HEK293 (cell line): Measurements from ENCODE around the gene NMT2.
A peak's percentile ranks its signal among the peaks of the same experiment; 100 is the strongest.

Experiments
- GLIS1 ChIP-seq: fragments of 450-650 bp; formaldehyde crosslinking; IDR thresholded peaks from 2 replicates; pipeline ENCODE4 v1.5.1; 2016; ENCODE audit warnings: missing biosample characterization, missing genetic modification characterization
- GLIS2 ChIP-seq: fragments of 450-650 bp; formaldehyde crosslinking; IDR thresholded peaks from 2 replicates; pipeline ENCODE4 v1.5.1; 2016; ENCODE audit warnings: missing biosample characterization, missing genetic modification characterization
- MZF1 ChIP-seq: fragments of 450-650 bp; formaldehyde crosslinking; IDR thresholded peaks from 2 replicates; pipeline ENCODE4 v1.5.1; 2017; ENCODE audit warnings: missing biosample characterization, missing genetic modification characterization, borderline replicate concordance
- PRDM1 ChIP-seq: fragments of 450-650 bp; formaldehyde crosslinking; IDR thresholded peaks from 2 replicates; pipeline ENCODE4; 2016; ENCODE audit warnings: missing biosample characterization, missing genetic modification characterization
- SP2 ChIP-seq: fragments of 450-650 bp; formaldehyde crosslinking; IDR thresholded peaks from 2 replicates; pipeline ENCODE4 v1.5.1; 2016; ENCODE audit warnings: missing biosample characterization, missing genetic modification characterization
- TRIM28 ChIP-seq: IDR thresholded peaks from 2 replicates; pipeline ENCODE4 v1.6.1; 2011; ENCODE audit warnings: low read length, control low read depth, borderline replicate concordance
- ZBTB1 ChIP-seq: fragments of 450-650 bp; formaldehyde crosslinking; IDR thresholded peaks from 2 replicates; pipeline ENCODE4 v1.5.1; 2016; ENCODE audit warnings: missing biosample characterization, missing genetic modification characterization
- ZBTB7A ChIP-seq: fragments of 450-650 bp; formaldehyde crosslinking; IDR thresholded peaks from 2 replicates; pipeline ENCODE4 v1.5.1; 2016; ENCODE audit warnings: low read depth, missing biosample characterization, missing genetic modification characterization
- ZNF157 ChIP-seq: fragments of 450-650 bp; formaldehyde crosslinking; IDR thresholded peaks from 2 replicates; pipeline ENCODE4 v1.5.1; 2016; ENCODE audit warnings: missing biosample characterization, missing genetic modification characterization
- ZNF184 ChIP-seq: fragments of 450-650 bp; IDR thresholded peaks from 2 replicates; pipeline ENCODE4 v1.5.1; 2018; ENCODE audit warnings: missing biosample characterization, mild to moderate bottlenecking, missing genetic modification characterization
- ZNF274 ChIP-seq, 2 experiments: fragments of 200-500 bp in 1 of 2; fragments of 450-650 bp in 1 of 2; sonication (Bioruptor generic) in 1 of 2; formaldehyde crosslinking in 1 of 2; IDR thresholded peaks; 2 replicates each; pipeline versions ENCODE4 v1.5.1 to v1.6.1; 2014 to 2016; ENCODE audit warnings: borderline replicate concordance in 1 of 2, inconsistent platforms in 1 of 2, low read length in 1 of 2, missing biosample characterization in 1 of 2, missing genetic modification characterization in 1 of 2
- ZNF335 ChIP-seq: fragments of 450-650 bp; formaldehyde crosslinking; conservative IDR thresholded peaks from 2 replicates; pipeline ENCODE4 v1.5.1; 2016; ENCODE audit warnings: missing biosample characterization, missing genetic modification characterization
- ZNF350 ChIP-seq: fragments of 450-650 bp; formaldehyde crosslinking; IDR thresholded peaks from 2 replicates; pipeline ENCODE4 v1.5.0; 2017; ENCODE audit warnings: missing biosample characterization, mild to moderate bottlenecking, missing genetic modification characterization
- ZNF549 ChIP-seq: fragments of 450-650 bp; IDR thresholded peaks from 2 replicates; pipeline ENCODE4 v1.5.1; 2018; ENCODE audit warnings: missing biosample characterization, missing genetic modification characterization, mild to moderate bottlenecking, inconsistent platforms, moderate library complexity
- ZNF585B ChIP-seq: fragments of 450-650 bp; formaldehyde crosslinking; IDR thresholded peaks from 2 replicates; pipeline ENCODE4 v1.5.1; 2016; ENCODE audit warnings: missing biosample characterization, missing genetic modification characterization
- ZNF629 ChIP-seq: fragments of 450-650 bp; formaldehyde crosslinking; IDR thresholded peaks from 2 replicates; pipeline ENCODE4 v1.5.1; 2017; ENCODE audit warnings: missing biosample characterization, missing genetic modification characterization
- ZNF658 ChIP-seq: fragments of 450-650 bp; formaldehyde crosslinking; IDR thresholded peaks from 2 replicates; pipeline ENCODE4; 2016; ENCODE audit warnings: missing biosample characterization, missing genetic modification characterization
- ZNF776 ChIP-seq: fragments of 450-650 bp; formaldehyde crosslinking; IDR thresholded peaks from 2 replicates; pipeline ENCODE4 v1.5.0; 2017; ENCODE audit warnings: missing biosample characterization, missing genetic modification characterization, borderline replicate concordance
- TF ChIP-seq, protein P1 (sequence below): fragments of 450-650 bp; IDR thresholded peaks from 2 replicates; pipeline ENCODE4 v1.5.1; 2018; ENCODE audit warnings: missing biosample characterization, mild to moderate bottlenecking, missing genetic modification characterization
- TF ChIP-seq, protein P2 (sequence below): fragments of 450-650 bp; formaldehyde crosslinking; IDR thresholded peaks from 2 replicates; pipeline ENCODE4 v1.5.1; 2016; ENCODE audit warnings: missing biosample characterization, missing genetic modification characterization, borderline replicate concordance
- TF ChIP-seq, protein P3 (sequence below): fragments of 450-650 bp; formaldehyde crosslinking; IDR thresholded peaks from 2 replicates; pipeline ENCODE4 v1.5.1; 2016; ENCODE audit warnings: missing biosample characterization, missing genetic modification characterization
- TF ChIP-seq, protein P4 (sequence below): fragments of 450-650 bp; formaldehyde crosslinking; conservative IDR thresholded peaks from 2 replicates; pipeline ENCODE4 v1.5.1; 2016; ENCODE audit warnings: low read depth, missing biosample characterization, missing genetic modification characterization
- TF ChIP-seq, protein P5 (sequence below): fragments of 450-650 bp; formaldehyde crosslinking; IDR thresholded peaks from 2 replicates; pipeline ENCODE4 v1.5.1; 2017; ENCODE audit warnings: missing biosample characterization, mild to moderate bottlenecking, missing genetic modification characterization, moderate library complexity
- TF ChIP-seq, protein P6 (sequence below): fragments of 450-650 bp; formaldehyde crosslinking; IDR thresholded peaks from 2 replicates; pipeline ENCODE4 v1.5.1; 2017; ENCODE audit warnings: missing biosample characterization, missing genetic modification characterization

Gene NMT2

DNA sequence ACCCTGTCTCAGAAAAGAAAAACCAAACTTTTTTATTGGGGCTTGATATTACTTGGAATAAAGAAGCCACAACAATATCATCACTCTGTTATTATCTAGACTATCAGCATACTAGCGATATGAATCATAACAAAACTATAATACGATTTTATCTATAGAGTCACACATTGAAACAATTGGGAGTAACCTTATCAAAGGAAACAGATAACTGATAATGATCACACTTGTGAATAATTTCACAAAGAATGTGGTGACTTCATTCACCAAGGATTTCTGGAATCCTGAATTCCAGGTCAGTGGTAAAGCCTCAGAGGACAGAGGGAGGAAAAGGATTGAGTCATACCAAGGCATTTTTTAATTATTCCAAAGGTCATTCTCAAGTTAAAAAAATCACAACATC lies 32.1 kb upstream of the NMT2 start (continued):
- TF ChIP-seq PRDM1 (tag by site-specific recombination) (peak; percentile 24; the same call in 1 of the 2 replicates), ZNF549 (tag by site-specific recombination) (no peak), ZBTB1 (tag by site-specific recombination) (no peak), ZNF629 (tag by site-specific recombination) (peak; percentile 62), GLIS2 (tag by site-specific recombination) (no peak), ZNF335 (tag by site-specific recombination) (no peak), ZNF157 (tag by site-specific recombination) (no peak), ZNF184 (no peak), GLIS1 (tag by site-specific recombination) (0 out of 2 replicates have a peak, but pooled peaks have one; percentile 13), SP2 (tag by site-specific recombination) (no peak), MZF1 (tag by site-specific recombination) (no peak), ZNF274 (IDR thresholded peaks at IDR 0.05; ENCODE audit: low read length) (no peak), ZNF274 (tag by site-specific recombination; IDR thresholded peaks at IDR 0.05; ENCODE audit: borderline replicate concordance) (no peak), ZBTB7A (no peak), ZNF585B (tag by site-specific recombination) (no peak), TRIM28 (no peak), ZNF658 (tag by site-specific recombination) (no peak), ZNF776 (no peak), ZNF350 (no peak)
- TF ChIP-seq, protein P1, sequence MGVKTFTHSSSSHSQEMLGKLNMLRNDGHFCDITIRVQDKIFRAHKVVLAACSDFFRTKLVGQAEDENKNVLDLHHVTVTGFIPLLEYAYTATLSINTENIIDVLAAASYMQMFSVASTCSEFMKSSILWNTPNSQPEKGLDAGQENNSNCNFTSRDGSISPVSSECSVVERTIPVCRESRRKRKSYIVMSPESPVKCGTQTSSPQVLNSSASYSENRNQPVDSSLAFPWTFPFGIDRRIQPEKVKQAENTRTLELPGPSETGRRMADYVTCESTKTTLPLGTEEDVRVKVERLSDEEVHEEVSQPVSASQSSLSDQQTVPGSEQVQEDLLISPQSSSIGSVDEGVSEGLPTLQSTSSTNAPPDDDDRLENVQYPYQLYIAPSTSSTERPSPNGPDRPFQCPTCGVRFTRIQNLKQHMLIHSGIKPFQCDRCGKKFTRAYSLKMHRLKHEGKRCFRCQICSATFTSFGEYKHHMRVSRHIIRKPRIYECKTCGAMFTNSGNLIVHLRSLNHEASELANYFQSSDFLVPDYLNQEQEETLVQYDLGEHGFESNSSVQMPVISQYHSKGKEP = no peak
- TF ChIP-seq, protein P2, sequence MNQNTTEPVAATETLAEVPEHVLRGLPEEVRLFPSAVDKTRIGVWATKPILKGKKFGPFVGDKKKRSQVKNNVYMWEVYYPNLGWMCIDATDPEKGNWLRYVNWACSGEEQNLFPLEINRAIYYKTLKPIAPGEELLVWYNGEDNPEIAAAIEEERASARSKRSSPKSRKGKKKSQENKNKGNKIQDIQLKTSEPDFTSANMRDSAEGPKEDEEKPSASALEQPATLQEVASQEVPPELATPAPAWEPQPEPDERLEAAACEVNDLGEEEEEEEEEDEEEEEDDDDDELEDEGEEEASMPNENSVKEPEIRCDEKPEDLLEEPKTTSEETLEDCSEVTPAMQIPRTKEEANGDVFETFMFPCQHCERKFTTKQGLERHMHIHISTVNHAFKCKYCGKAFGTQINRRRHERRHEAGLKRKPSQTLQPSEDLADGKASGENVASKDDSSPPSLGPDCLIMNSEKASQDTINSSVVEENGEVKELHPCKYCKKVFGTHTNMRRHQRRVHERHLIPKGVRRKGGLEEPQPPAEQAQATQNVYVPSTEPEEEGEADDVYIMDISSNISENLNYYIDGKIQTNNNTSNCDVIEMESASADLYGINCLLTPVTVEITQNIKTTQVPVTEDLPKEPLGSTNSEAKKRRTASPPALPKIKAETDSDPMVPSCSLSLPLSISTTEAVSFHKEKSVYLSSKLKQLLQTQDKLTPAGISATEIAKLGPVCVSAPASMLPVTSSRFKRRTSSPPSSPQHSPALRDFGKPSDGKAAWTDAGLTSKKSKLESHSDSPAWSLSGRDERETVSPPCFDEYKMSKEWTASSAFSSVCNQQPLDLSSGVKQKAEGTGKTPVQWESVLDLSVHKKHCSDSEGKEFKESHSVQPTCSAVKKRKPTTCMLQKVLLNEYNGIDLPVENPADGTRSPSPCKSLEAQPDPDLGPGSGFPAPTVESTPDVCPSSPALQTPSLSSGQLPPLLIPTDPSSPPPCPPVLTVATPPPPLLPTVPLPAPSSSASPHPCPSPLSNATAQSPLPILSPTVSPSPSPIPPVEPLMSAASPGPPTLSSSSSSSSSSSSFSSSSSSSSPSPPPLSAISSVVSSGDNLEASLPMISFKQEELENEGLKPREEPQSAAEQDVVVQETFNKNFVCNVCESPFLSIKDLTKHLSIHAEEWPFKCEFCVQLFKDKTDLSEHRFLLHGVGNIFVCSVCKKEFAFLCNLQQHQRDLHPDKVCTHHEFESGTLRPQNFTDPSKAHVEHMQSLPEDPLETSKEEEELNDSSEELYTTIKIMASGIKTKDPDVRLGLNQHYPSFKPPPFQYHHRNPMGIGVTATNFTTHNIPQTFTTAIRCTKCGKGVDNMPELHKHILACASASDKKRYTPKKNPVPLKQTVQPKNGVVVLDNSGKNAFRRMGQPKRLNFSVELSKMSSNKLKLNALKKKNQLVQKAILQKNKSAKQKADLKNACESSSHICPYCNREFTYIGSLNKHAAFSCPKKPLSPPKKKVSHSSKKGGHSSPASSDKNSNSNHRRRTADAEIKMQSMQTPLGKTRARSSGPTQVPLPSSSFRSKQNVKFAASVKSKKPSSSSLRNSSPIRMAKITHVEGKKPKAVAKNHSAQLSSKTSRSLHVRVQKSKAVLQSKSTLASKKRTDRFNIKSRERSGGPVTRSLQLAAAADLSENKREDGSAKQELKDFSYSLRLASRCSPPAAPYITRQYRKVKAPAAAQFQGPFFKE (tag by site-specific recombination) = no peak
- TF ChIP-seq, protein P3, sequence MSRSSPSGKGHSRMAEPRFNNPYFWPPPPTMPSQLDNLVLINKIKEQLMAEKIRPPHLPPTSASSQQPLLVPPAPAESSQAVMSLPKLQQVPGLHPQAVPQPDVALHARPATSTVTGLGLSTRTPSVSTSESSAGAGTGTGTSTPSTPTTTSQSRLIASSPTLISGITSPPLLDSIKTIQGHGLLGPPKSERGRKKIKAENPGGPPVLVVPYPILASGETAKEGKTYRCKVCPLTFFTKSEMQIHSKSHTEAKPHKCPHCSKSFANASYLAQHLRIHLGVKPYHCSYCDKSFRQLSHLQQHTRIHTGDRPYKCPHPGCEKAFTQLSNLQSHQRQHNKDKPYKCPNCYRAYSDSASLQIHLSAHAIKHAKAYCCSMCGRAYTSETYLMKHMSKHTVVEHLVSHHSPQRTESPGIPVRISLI = 0 out of 2 replicates have a peak, but pooled peaks have one; percentile 14
- TF ChIP-seq, protein P4, sequence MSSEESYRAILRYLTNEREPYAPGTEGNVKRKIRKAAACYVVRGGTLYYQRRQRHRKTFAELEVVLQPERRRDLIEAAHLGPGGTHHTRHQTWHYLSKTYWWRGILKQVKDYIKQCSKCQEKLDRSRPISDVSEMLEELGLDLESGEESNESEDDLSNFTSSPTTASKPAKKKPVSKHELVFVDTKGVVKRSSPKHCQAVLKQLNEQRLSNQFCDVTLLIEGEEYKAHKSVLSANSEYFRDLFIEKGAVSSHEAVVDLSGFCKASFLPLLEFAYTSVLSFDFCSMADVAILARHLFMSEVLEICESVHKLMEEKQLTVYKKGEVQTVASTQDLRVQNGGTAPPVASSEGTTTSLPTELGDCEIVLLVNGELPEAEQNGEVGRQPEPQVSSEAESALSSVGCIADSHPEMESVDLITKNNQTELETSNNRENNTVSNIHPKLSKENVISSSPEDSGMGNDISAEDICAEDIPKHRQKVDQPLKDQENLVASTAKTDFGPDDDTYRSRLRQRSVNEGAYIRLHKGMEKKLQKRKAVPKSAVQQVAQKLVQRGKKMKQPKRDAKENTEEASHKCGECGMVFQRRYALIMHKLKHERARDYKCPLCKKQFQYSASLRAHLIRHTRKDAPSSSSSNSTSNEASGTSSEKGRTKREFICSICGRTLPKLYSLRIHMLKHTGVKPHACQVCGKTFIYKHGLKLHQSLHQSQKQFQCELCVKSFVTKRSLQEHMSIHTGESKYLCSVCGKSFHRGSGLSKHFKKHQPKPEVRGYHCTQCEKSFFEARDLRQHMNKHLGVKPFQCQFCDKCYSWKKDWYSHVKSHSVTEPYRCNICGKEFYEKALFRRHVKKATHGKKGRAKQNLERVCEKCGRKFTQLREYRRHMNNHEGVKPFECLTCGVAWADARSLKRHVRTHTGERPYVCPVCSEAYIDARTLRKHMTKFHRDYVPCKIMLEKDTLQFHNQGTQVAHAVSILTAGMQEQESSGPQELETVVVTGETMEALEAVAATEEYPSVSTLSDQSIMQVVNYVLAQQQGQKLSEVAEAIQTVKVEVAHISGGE (tag by site-specific recombination) = no peak
- TF ChIP-seq, protein P5, sequence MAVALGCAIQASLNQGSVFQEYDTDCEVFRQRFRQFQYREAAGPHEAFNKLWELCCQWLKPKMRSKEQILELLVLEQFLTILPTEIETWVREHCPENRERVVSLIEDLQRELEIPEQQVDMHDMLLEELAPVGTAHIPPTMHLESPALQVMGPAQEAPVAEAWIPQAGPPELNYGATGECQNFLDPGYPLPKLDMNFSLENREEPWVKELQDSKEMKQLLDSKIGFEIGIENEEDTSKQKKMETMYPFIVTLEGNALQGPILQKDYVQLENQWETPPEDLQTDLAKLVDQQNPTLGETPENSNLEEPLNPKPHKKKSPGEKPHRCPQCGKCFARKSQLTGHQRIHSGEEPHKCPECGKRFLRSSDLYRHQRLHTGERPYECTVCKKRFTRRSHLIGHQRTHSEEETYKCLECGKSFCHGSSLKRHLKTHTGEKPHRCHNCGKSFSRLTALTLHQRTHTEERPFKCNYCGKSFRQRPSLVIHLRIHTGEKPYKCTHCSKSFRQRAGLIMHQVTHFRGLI (tag by site-specific recombination) = no peak
- TF ChIP-seq, protein P6, sequence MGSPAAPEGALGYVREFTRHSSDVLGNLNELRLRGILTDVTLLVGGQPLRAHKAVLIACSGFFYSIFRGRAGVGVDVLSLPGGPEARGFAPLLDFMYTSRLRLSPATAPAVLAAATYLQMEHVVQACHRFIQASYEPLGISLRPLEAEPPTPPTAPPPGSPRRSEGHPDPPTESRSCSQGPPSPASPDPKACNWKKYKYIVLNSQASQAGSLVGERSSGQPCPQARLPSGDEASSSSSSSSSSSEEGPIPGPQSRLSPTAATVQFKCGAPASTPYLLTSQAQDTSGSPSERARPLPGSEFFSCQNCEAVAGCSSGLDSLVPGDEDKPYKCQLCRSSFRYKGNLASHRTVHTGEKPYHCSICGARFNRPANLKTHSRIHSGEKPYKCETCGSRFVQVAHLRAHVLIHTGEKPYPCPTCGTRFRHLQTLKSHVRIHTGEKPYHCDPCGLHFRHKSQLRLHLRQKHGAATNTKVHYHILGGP = no peak
